ENCODE measurements around the gene CELF6. TPM values are rescaled to one million over a fixed set of nuclear protein-coding genes. Genes with fewer than 3 reads are reported as not detected.

CELF6 gene
- total RNA-seq, 1 experiment from 2014 or later = not detected

DNA sequence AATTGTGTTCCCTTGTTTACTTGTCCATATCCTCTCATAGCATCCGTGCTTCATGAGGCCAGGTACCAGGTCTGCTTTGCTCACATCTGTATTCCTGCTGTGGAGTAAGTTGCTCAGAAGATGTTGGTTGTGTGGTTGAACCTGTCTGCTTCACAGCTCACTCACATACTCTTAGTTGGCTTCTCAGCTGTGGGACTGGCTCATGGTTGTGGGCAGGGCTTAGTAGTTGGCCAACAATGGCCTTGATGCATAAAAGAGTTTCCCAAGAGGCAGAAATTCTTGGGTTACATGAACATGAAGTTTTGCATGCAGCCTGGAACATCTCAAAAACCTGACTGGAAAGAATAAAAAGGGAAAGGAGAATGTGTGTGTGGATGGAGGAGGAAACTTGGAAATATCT lies 17.0 kb downstream of the CELF6 start:
- peaks cover 14% of the 10 kb centered on the region for H3K27me3 ChIP-seq (replicated peaks; ENCODE audit: insufficient read depth, low read depth, low read length, poor library complexity)
- CTCF ChIA-PET = no interaction called here
- TF ChIP-seq EZH2 (IDR thresholded peaks at IDR 0.05; ENCODE audit: borderline replicate concordance, low read depth, low read length, poor library complexity, severe bottlenecking) = no peak
- TF ChIP-seq, protein P1, sequence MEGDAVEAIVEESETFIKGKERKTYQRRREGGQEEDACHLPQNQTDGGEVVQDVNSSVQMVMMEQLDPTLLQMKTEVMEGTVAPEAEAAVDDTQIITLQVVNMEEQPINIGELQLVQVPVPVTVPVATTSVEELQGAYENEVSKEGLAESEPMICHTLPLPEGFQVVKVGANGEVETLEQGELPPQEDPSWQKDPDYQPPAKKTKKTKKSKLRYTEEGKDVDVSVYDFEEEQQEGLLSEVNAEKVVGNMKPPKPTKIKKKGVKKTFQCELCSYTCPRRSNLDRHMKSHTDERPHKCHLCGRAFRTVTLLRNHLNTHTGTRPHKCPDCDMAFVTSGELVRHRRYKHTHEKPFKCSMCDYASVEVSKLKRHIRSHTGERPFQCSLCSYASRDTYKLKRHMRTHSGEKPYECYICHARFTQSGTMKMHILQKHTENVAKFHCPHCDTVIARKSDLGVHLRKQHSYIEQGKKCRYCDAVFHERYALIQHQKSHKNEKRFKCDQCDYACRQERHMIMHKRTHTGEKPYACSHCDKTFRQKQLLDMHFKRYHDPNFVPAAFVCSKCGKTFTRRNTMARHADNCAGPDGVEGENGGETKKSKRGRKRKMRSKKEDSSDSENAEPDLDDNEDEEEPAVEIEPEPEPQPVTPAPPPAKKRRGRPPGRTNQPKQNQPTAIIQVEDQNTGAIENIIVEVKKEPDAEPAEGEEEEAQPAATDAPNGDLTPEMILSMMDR (conservative IDR thresholded peaks at IDR 0.05; ENCODE audit: low read depth, low read length) = no peak

DNA sequence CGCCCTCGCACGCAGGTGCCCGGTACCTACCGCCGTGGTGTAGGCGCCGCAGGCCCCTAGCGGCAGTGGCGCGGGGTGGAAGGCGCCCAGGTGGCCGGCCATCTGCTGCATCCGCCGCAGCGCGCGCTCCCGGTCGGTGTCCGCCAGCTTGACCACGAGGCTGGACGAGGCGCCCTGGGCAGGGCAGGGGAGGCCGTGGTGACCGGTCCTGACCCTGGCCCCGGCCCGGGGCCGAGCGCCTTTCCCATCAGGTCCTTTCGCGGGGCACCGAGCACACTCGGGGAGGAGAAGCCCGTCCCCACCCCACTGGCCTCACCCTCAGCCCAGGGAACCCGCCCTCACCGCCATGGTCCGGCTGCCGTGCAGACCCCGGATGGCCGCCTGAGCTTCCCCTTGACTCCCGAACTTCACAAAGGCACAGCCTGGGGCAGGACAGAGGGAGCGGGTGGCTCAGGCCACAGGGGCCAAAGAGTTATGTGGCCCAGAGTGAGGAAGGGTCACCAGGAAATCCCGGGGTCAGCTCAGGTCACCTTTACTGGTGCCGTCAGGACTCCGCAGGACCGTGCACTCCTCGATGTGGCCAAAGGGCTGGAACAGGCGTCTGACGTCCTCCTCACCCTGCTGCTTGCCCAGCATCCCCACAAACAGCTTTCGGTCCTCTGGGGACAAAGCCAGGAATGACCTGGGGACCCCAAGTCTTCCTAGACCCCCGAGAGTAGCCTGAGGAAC lies 30.2 kb downstream of the CELF6 start:
- CTCF ChIA-PET = no interaction called here
- peaks cover 3% of the 10 kb centered on the region for H3K27me3 ChIP-seq (replicated peaks; ENCODE audit: insufficient read depth, low read depth, low read length, poor library complexity)
- TF ChIP-seq EZH2 (IDR thresholded peaks at IDR 0.05; ENCODE audit: borderline replicate concordance, low read depth, low read length, poor library complexity, severe bottlenecking) = no peak
- TF ChIP-seq, protein P1 (conservative IDR thresholded peaks at IDR 0.05; ENCODE audit: low read depth, low read length) = no peak
- DNase-seq (ENCODE audit: low spot score) = no peak
- H3K4me1 ChIP-seq (ENCODE audit: insufficient read depth, low read length, poor library complexity, severe bottlenecking) = no peaks in the 10 kb centered on the region
- intact Hi-C loops (cut with micrococcal nuclease; ENCODE audit: unreplicated experiment) = loop anchor here (5.0 kb wide), 1 partner anchor 92 kb away; the partner anchor contains the start of gene GRAMD2A
- POLR2A ChIA-PET (ENCODE audit: low non-redundant PET) = no interaction called here
- no peaks in the 10 kb centered on the region for H3K9me3 ChIP-seq (ENCODE audit: low read depth, low read length, poor library complexity, severe bottlenecking)
- H3K4me3 ChIP-seq (ENCODE audit: low read depth, low read length, poor library complexity, severe bottlenecking) = no peak overlapping the region
- BruUV-seq (replicated peaks) = no TSS peak
- no peaks in the 10 kb centered on the region for H3K36me3 ChIP-seq (ENCODE audit: insufficient read depth, low read length, poor library complexity, severe bottlenecking)
- H3K27ac ChIP-seq (ENCODE audit: low read depth, low read length, poor library complexity, severe bottlenecking) = no peak overlapping the region

More for the DNA sequence above, 17.0 kb downstream of the CELF6 start:
- no peak overlapping the region for H3K4me3 ChIP-seq (ENCODE audit: low read depth, low read length, poor library complexity, severe bottlenecking)
- no peak overlapping the region for H3K27ac ChIP-seq (ENCODE audit: low read depth, low read length, poor library complexity, severe bottlenecking)
- no peaks in the 10 kb centered on the region for H3K9me3 ChIP-seq (ENCODE audit: low read depth, low read length, poor library complexity, severe bottlenecking)
- no peak for DNase-seq (ENCODE audit: low spot score)
- POLR2A ChIA-PET (ENCODE audit: low non-redundant PET) = no interaction called here
- H3K4me1 ChIP-seq (ENCODE audit: insufficient read depth, low read length, poor library complexity, severe bottlenecking) = no peaks in the 10 kb centered on the region
- no TSS peak for BruUV-seq (replicated peaks)
- intact Hi-C loops (cut with micrococcal nuclease; ENCODE audit: unreplicated experiment) = no loop called here
- no peaks in the 10 kb centered on the region for H3K36me3 ChIP-seq (ENCODE audit: insufficient read depth, low read length, poor library complexity, severe bottlenecking)

DNA sequence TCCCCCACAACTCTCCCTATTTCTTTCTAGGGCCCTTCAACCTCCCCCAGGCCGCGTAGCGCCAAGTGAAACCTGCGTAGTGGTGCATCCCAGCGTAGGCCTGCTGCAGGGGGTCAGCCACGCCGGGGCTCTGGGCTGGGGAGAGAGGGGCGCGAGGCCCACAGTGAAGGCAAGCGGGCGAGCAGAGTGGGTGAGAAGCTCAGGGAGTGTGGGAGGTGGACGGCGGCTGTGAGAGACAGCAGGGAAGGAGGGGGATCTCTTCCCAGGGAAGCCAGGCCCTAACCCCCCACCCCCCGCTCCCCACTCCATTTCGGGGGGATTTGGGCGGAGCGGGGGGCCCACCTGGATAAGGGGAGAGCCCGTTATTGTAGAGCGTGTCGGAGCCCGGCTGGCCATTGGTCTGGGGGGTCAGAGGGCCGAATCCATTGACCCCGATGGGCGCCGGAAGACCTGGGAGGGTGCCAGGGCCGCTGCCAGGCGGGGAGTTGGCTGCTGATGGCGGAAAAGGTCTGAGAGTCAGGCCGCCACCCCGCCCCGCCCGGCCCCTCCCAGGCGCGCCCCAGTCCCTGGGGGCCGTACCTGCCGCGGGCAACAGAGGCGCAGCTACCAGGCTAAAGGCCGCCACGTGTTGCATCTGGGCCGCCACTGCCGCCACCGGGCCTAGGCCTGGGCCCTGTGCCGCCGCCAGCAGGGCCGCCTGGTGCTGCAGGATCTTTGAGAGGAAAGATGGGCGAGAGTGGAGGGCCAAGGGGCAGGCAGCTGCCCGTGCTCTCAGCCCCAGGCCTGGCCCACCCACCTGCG lies 31.0 kb downstream of the CELF6 start:
- H3K27ac ChIP-seq (ENCODE audit: low read depth, low read length, poor library complexity, severe bottlenecking) = no peak overlapping the region
- peaks cover 3% of the 10 kb centered on the region for H3K27me3 ChIP-seq (replicated peaks; ENCODE audit: insufficient read depth, low read depth, low read length, poor library complexity)
- DNase-seq (ENCODE audit: low spot score) = no peak
- ChIA-PET CTCF (no interaction called here), POLR2A (ENCODE audit: low non-redundant PET) (no interaction called here)
- intact Hi-C loops (cut with micrococcal nuclease; ENCODE audit: unreplicated experiment) = loop anchor here (5.0 kb wide), 1 partner anchor 92 kb away; the partner anchor contains the start of gene GRAMD2A
- H3K36me3 ChIP-seq (ENCODE audit: insufficient read depth, low read length, poor library complexity, severe bottlenecking) = no peaks in the 10 kb centered on the region
- H3K4me1 ChIP-seq (ENCODE audit: insufficient read depth, low read length, poor library complexity, severe bottlenecking) = no peaks in the 10 kb centered on the region
- H3K9me3 ChIP-seq (ENCODE audit: low read depth, low read length, poor library complexity, severe bottlenecking) = no peaks in the 10 kb centered on the region
- TF ChIP-seq EZH2 (IDR thresholded peaks at IDR 0.05; ENCODE audit: borderline replicate concordance, low read depth, low read length, poor library complexity, severe bottlenecking) = no peak
- TF ChIP-seq, protein P1 (conservative IDR thresholded peaks at IDR 0.05; ENCODE audit: low read depth, low read length) = no peak
- no peak overlapping the region for H3K4me3 ChIP-seq (ENCODE audit: low read depth, low read length, poor library complexity, severe bottlenecking)
- no TSS peak for BruUV-seq (replicated peaks)
